Trophoblast cell (in vitro differentiated cells and primary cell): ENCODE data around the gene RAD51B.

ENCODE experiments used
- DNase-seq, 2 donors: peaks; one replicate each; pipeline ENCODE4 v3.0.0-alpha.2; 2016
- H2AFZ ChIP-seq: 2 replicates; pipeline ENCODE4 v1.6.1; 2013; ENCODE audit warnings: low read length, moderate library complexity, mild to moderate bottlenecking; ENCODE audit not compliant: insufficient read depth, poor library complexity
- H2AK5ac ChIP-seq: 2 replicates; pipeline ENCODE4 v1.6.1; 2013; ENCODE audit warnings: mild to moderate bottlenecking, low read length
- H2BK120ac ChIP-seq: 2 replicates; pipeline ENCODE4 v1.6.1; 2013; ENCODE audit warnings: low read length, mild to moderate bottlenecking, moderate library complexity; ENCODE audit not compliant: insufficient read depth, poor library complexity
- H2BK12ac ChIP-seq: 2 replicates; pipeline ENCODE4 v1.6.1; 2013; ENCODE audit warnings: mild to moderate bottlenecking, low read length, moderate library complexity
- H2BK5ac ChIP-seq: 2 replicates; pipeline ENCODE4 v1.6.1; 2013; ENCODE audit warnings: low read length, low read depth, moderate library complexity, mild to moderate bottlenecking; ENCODE audit not compliant: poor library complexity
- H3K14ac ChIP-seq: 2 replicates; pipeline ENCODE4 v1.6.1; 2013; ENCODE audit warnings: mild to moderate bottlenecking, low read length
- H3K18ac ChIP-seq: 2 replicates; pipeline ENCODE4 v1.6.1; 2013; ENCODE audit warnings: mild to moderate bottlenecking, low read length
- H3K23ac ChIP-seq: 2 replicates; pipeline ENCODE4 v1.6.1; 2013; ENCODE audit warnings: low read length
- H3K27ac ChIP-seq: 2 replicates; pipeline ENCODE4 v1.5.1; 2013; ENCODE audit warnings: low read depth, mild to moderate bottlenecking, inconsistent platforms, low read length, moderate library complexity
- H3K27me3 ChIP-seq: 2 replicates; pipeline ENCODE4 v1.6.1; 2013; ENCODE audit warnings: inconsistent platforms, mild to moderate bottlenecking, low read length, moderate library complexity; ENCODE audit not compliant: insufficient read depth
- H3K36me3 ChIP-seq, 2 experiments: 1 replicate in 1 of 2; 2 replicates in 1 of 2; pipeline ENCODE4 v1.6.1; 2013; ENCODE audit warnings: low read length in 2 of 2, mild to moderate bottlenecking in 2 of 2, moderate library complexity in 1 of 2; ENCODE audit not compliant: insufficient read depth in 2 of 2, control insufficient read depth in 1 of 2
- H3K4ac ChIP-seq: 2 replicates; pipeline ENCODE4 v1.6.1; 2013; ENCODE audit warnings: low read depth, mild to moderate bottlenecking, low read length, moderate library complexity
- H3K4me1 ChIP-seq, 2 experiments: 1 replicate in 1 of 2; 2 replicates in 1 of 2; pipeline ENCODE4 v1.6.1; 2013; ENCODE audit warnings: low read length in 2 of 2, mild to moderate bottlenecking in 2 of 2, moderate library complexity in 1 of 2; ENCODE audit not compliant: insufficient read depth in 2 of 2, control insufficient read depth in 1 of 2
- H3K4me2 ChIP-seq: 2 replicates; pipeline ENCODE4 v1.6.1; 2013; ENCODE audit warnings: inconsistent platforms, mild to moderate bottlenecking, low read length, moderate library complexity
- H3K4me3 ChIP-seq: 2 replicates; pipeline ENCODE4 v1.5.1; 2013; ENCODE audit warnings: mild to moderate bottlenecking, low read depth, low read length, inconsistent platforms
- H3K79me1 ChIP-seq: one replicate; pipeline ENCODE4 v1.6.1; 2013; ENCODE audit warnings: low read length
- H3K79me2 ChIP-seq: 2 replicates; pipeline ENCODE4 v1.6.1; 2013; ENCODE audit warnings: low read length, mild to moderate bottlenecking; ENCODE audit not compliant: control insufficient read depth, insufficient read depth, poor library complexity
- H3K9ac ChIP-seq: 2 replicates; pipeline ENCODE4 v1.6.1; 2013; ENCODE audit warnings: mild to moderate bottlenecking, low read length
- H3K9me3 ChIP-seq: 2 replicates; pipeline ENCODE4 v1.6.1; 2013; ENCODE audit warnings: low read depth, mild to moderate bottlenecking, control low read depth, inconsistent platforms, low read length; ENCODE audit not compliant: insufficient read depth
- H4K12ac ChIP-seq: 2 replicates; pipeline ENCODE4 v1.6.1; 2013; ENCODE audit warnings: low read depth, mild to moderate bottlenecking, low read length, moderate library complexity
- H4K8ac ChIP-seq: 2 replicates; pipeline ENCODE4 v1.6.1; 2013; ENCODE audit warnings: low read depth, mild to moderate bottlenecking, low read length, moderate library complexity
- H4K91ac ChIP-seq: one replicate; pipeline ENCODE4 v1.6.1; 2013; ENCODE audit warnings: low read depth, mild to moderate bottlenecking, low read length, moderate library complexity
- WGBS: extraction: QIAGEN DNeasy Blood & Tissue Kit; methylation state at CpG from one replicate; pipeline ENCODE4 v1.1.7; 2013; ENCODE audit warnings: missing lambda C conversion rate; ENCODE audit not compliant: insufficient read length, insufficient coverage; ENCODE audit errors: extremely low coverage; 5-methylcytosine and 5-hydroxymethylcytosine counted together

The RAD51B gene

GRCh38 chr14:68417009-68417650 is 597.6 kb downstream of the RAD51B start:
- no peak overlapping the region for H2BK12ac ChIP-seq
- no peak overlapping the region for H2BK5ac ChIP-seq
- no peak overlapping the region for H3K18ac ChIP-seq
- H3K4me3 ChIP-seq: no peak overlapping the region
- H3K36me3 ChIP-seq: no peaks in the 10 kb centered on the region
- no peak overlapping the region for H4K8ac ChIP-seq
- no peaks in the 10 kb centered on the region for H3K9me3 ChIP-seq
- H3K14ac ChIP-seq: no peak overlapping the region
- H2AK5ac ChIP-seq: no peak overlapping the region
- H2AFZ ChIP-seq: no peak overlapping the region
- no peak overlapping the region for H2BK120ac ChIP-seq
- no peaks in the 10 kb centered on the region for H3K27me3 ChIP-seq
- no peak overlapping the region for H4K12ac ChIP-seq
- H3K9ac ChIP-seq: no peak overlapping the region
- H3K79me2 ChIP-seq: no peaks in the 10 kb centered on the region
- H3K23ac ChIP-seq: no peak overlapping the region
- peaks cover 0 to 2% of the 10 kb centered on the region in 2 experiments for H3K4me1 ChIP-seq
- no peak for DNase-seq
- H3K79me1 ChIP-seq: peaks cover 3% of the 10 kb centered on the region
- no CpG with 5 or more reads among the region's 5 CpGs for WGBS
- H3K4ac ChIP-seq: no peak overlapping the region
- H4K91ac ChIP-seq: no peak overlapping the region
- no peak overlapping the region for H3K27ac ChIP-seq
- no peak overlapping the region for H3K4me2 ChIP-seq

DNA sequence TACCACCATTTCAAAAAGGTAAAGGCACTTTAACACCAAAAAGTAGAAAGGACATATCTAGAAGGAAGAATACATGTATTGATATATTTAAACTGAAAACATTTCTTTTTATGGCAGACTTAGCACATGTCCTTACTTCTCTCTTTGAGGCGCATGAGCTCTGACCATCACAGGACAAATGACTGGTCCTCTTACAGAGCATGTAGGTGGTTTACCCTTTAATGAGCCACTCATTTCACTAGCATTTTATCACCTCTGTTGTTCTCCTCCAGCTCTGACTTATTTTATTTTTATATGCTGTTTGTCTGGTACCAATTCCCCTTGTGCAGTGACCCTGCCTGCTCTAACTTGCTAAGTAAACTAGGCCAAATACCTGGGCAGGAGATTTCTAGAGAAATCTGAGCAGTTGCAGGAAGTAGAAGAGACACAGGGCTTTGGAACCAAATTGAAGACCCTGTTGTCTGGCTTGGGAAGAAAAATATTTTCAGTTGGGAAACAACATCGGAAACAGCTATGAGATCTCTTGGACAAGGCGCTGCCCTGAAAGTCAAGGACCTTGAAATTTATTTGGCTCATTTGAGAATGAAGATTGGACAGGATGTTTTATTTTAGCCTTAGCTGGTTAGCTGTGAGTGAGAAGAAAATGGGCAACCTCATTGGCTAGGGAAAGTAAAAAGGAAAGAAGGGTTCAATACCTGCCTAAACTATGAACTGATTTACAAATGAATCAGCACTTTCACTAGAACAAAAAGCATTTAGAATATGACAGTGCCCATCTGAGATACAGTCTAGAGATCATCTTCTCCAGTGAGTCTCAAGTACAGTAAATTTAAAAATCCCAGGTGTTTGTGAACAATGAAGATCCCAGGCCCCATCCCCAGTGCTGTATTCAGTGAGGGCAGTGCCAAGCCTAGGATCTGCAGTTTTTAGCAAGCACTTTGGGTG is 598.9 kb downstream of the RAD51B start:
- H3K36me3 ChIP-seq: no peaks in the 10 kb centered on the region
- no peak overlapping the region for H3K27ac ChIP-seq
- peak overlapping the region; percentile 30 for H2BK120ac ChIP-seq
- H3K23ac ChIP-seq: no peak overlapping the region
- no peak overlapping the region for H3K4me2 ChIP-seq
- no peak overlapping the region for H3K18ac ChIP-seq
- H3K79me1 ChIP-seq: peaks cover 3% of the 10 kb centered on the region
- no peak for DNase-seq
- no peak overlapping the region for H4K91ac ChIP-seq
- H3K9ac ChIP-seq: no peak overlapping the region
- no peak overlapping the region for H2AFZ ChIP-seq
- H2AK5ac ChIP-seq: no peak overlapping the region
- H4K12ac ChIP-seq: no peak overlapping the region
- no peaks in the 10 kb centered on the region for H3K9me3 ChIP-seq
- no peak overlapping the region for H4K8ac ChIP-seq
- no CpG with 5 or more reads among the region's 3 CpGs for WGBS
- no peak overlapping the region for H2BK12ac ChIP-seq
- H3K14ac ChIP-seq: peak overlapping the region; percentile 28
- H3K4ac ChIP-seq: no peak overlapping the region
- no peaks in the 10 kb centered on the region for H3K27me3 ChIP-seq
- peaks cover 0 to 2% of the 10 kb centered on the region in 2 experiments for H3K4me1 ChIP-seq
- H3K79me2 ChIP-seq: no peaks in the 10 kb centered on the region
- H2BK5ac ChIP-seq: no peak overlapping the region
- H3K4me3 ChIP-seq: no peak overlapping the region

- Histone ChIP-seq H4K12ac (no peak overlapping the region), H3K9ac (no peak overlapping the region), H3K36me3 (no peaks in the 10 kb centered on the region), H2AFZ (no peak overlapping the region), H3K4me1 (peaks cover 0 to 2% of the 10 kb centered on the region in 2 experiments), H2BK120ac (no peak overlapping the region), H3K27me3 (no peaks in the 10 kb centered on the region), H2BK5ac (no peak overlapping the region), H3K23ac (no peak overlapping the region), H3K79me1 (peaks cover 3% of the 10 kb centered on the region), H2AK5ac (no peak overlapping the region), H3K4ac (no peak overlapping the region), H3K4me3 (no peak overlapping the region), H4K91ac (no peak overlapping the region), H4K8ac (no peak overlapping the region), H3K14ac (no peak overlapping the region), H3K79me2 (no peaks in the 10 kb centered on the region), H3K18ac (no peak overlapping the region), H3K4me2 (no peak overlapping the region), H3K9me3 (no peaks in the 10 kb centered on the region), H2BK12ac (no peak overlapping the region), H3K27ac (no peak overlapping the region)
- DNase-seq: no peak
- WGBS: no CpG with 5 or more reads among the region's 5 CpGs
Measured at GRCh38 chr14:68420350-68420749, 600.8 kb downstream of the RAD51B start.

DNA sequence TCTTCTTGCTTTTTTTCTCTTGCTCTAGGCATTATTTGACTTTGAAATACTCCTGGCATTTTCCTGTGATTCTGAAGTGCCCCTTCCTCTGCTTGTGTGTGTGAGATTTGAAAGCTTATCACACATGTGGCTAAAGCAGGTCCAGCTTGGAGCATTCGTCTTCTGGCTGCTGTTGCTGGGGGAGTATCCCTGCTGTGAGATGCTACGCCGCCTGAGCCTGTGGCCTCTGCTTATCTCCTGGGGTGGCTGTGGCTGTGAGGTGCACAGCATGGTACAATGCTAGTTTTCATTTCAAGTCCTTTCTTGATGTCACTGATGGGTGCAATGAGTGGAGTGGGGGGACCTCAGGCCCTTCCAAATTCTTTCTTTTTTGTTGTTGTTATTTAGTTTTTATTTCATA is 601.5 kb downstream of the RAD51B start:
- Histone ChIP-seq H3K9me3 (no peaks in the 10 kb centered on the region), H3K4me1 (peaks cover 0 to 2% of the 10 kb centered on the region in 2 experiments), H4K12ac (no peak overlapping the region), H3K4ac (no peak overlapping the region), H3K23ac (no peak overlapping the region), H3K27ac (no peak overlapping the region), H3K36me3 (no peaks in the 10 kb centered on the region), H3K18ac (no peak overlapping the region), H2BK12ac (peak overlapping the region; percentile 6), H3K4me2 (no peak overlapping the region), H3K4me3 (no peak overlapping the region), H2BK120ac (no peak overlapping the region), H3K9ac (no peak overlapping the region), H2AK5ac (no peak overlapping the region), H4K8ac (no peak overlapping the region), H2AFZ (no peak overlapping the region), H4K91ac (no peak overlapping the region), H3K79me1 (peaks cover 3% of the 10 kb centered on the region), H3K14ac (no peak overlapping the region), H3K27me3 (no peaks in the 10 kb centered on the region), H3K79me2 (no peaks in the 10 kb centered on the region), H2BK5ac (no peak overlapping the region)
- no peak for DNase-seq
- no CpG with 5 or more reads among the region's 3 CpGs for WGBS
